ENCODE data around the gene RCC2.

GRCh38 chr1:17414022-17414421 is 25.5 kb downstream of the RCC2 start:
- no peak for TF ChIP-seq CTCF (IDR thresholded peaks at IDR 0.05; ENCODE audit: low read depth, low read length)
- TF ChIP-seq EZH2phosphoT487 (IDR thresholded peaks at IDR 0.05; ENCODE audit: low read depth) = no peak
